Endometrial microvascular endothelial cells (primary cell): Measurements from ENCODE around the gene ZSWIM6. TPM values are rescaled to one million over a fixed set of nuclear protein-coding genes. Genes with fewer than 3 reads are reported as not detected.

Experiments used
- in situ Hi-C: cut with HindIII; loops from 2 replicates; pipeline ENCODE4 v1.10.0; 2017; ENCODE audit warnings: low sequenced_read_pairs, low pct_unique_long_range_greater_than_20kb; ENCODE audit errors: inconsistent ontology term
- total RNA-seq: library from RNA; depleted of rRNA; stranded (reverse); fragments of >200 nt; gene quantifications from one replicate; pipeline ENCODE4 v1.2.3, GENCODE V29; 2015; ENCODE audit errors: inconsistent ontology term

The ZSWIM6 gene
- total RNA-seq = 11.7 TPM

GRCh38 chr5:61331407-61332357, at the start of gene ZSWIM6:
TSS of gene ZSWIM6 (plus strand) at chr5:61332258. CDS start at chr5:61332273, 15 bp downstream.
- in situ Hi-C loops = no loop called here

GRCh38 chr5:61283471-61283870, 48.6 kb upstream of the ZSWIM6 start:
- in situ Hi-C loops = no loop called here

GRCh38 chr5:61285531-61285930, 46.5 kb upstream of the ZSWIM6 start:
- in situ Hi-C loops = no loop called here

- in situ Hi-C loops = no loop called here
Measured at GRCh38 chr5:61286446-61287132, 45.5 kb upstream of the ZSWIM6 start.

GRCh38 chr5:61287474-61287873, 44.6 kb upstream of the ZSWIM6 start:
- in situ Hi-C loops = no loop called here

- in situ Hi-C loops = no loop called here
Measured at GRCh38 chr5:61289241-61289640, 42.8 kb upstream of the ZSWIM6 start.

GRCh38 chr5:61289669-61290306, 42.3 kb upstream of the ZSWIM6 start:
- in situ Hi-C loops = no loop called here

DNA sequence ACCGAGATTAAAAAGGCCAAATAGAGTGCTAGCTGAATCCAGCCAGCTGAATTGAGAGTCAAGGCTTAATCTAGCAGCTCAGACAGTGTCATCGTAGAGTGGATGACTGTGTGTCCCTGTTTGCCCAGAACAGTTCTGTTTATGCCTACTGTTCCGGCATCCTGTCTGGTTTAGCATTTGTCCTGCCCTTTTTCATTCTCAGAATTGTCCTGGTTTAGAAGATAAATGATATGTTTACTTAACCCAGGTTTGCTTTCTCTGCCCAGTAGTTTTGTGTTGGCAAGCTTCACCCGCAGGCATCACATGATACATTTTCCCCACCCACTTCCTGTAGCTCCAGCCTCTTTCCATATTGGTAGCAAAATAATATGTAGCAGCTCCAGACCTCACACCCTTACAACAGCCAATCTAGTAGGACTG, 41.3 kb upstream of the ZSWIM6 start:
- in situ Hi-C loops = no loop called here

GRCh38 chr5:61292062-61292657, 39.9 kb upstream of the ZSWIM6 start:
- in situ Hi-C loops = no loop called here

- in situ Hi-C loops = no loop called here
Measured at GRCh38 chr5:61293071-61293470, 39.0 kb upstream of the ZSWIM6 start.

DNA sequence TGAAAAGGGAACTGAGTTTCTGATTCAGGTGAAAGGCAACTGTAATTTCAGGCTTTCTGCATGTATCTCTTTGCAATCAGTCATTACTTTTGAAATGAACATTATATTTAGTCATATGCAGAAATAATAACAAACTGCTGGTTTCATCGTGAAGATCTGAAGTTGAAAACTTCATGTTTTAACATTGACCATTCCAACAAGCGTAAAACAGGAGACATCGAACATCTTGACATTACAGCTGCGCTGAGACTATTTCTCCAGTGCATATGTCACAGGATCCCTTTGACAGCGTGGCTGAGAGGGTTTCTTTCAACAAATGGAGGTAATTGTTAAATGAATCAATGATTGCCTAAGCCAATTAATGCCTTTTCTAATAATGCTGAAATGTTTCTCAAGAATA, 38.2 kb upstream of the ZSWIM6 start:
- in situ Hi-C loops = no loop called here

DNA sequence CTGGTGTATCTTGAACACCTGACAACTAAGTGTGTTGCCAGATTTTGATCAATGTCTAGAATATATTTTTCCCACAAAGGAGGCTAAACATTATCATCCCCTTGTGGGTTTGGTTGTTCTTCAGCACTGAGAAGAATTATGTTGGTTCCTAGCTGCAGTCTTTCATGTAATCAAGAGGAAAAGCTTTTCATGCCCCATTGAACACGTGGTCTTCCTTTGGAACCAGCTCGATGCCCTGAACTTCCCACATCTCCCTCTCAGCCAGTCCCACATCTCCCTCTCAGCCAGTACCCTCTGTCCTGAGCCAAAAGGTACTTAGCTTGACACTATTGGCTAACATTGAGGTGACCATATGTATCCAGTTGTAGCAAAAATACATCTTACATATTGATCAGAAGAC, 36.7 kb upstream of the ZSWIM6 start:
- in situ Hi-C loops = no loop called here

- in situ Hi-C loops = no loop called here
Measured at GRCh38 chr5:61298066-61298465, 34.0 kb upstream of the ZSWIM6 start.

DNA sequence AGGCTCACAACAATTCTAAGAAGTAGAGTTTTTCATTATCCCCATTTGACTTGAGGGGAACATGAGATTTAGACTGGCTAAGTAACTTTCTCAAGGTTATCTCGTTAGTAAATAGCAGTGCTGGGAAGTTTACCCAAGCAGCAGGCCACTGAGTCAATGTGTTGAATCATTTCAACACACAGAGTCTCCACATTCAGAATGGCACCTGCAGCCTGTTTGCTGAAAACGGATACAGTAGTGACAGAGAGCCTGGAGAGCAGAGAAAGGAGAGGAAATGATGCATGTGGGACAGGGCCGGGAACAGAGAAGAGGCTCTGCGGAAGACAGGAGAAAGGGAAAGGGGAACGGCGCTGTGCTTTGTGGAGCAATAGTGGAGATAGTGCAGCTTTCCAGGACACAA, 33.5 kb upstream of the ZSWIM6 start:
- in situ Hi-C loops = no loop called here

DNA sequence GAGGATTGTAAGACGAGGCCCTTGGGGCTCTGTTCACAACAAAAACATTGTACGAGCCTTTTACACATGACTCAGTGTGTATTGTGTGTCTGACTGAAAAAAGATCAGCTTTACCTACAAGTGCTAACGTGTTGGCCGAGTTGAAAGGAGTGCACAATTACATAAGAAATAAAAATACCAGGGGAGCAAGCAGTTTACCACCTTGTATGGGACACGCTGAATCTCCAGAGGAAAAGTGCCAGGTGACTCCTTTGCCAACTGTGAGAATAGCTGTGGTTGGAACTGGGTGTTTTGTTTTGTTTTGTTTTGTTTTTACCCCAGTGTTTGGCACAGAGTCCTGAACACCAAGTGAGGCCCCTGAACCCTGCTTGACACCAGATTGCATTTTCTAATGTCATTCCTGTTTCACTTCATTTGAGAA, 32.8 kb upstream of the ZSWIM6 start:
- in situ Hi-C loops = no loop called here

DNA sequence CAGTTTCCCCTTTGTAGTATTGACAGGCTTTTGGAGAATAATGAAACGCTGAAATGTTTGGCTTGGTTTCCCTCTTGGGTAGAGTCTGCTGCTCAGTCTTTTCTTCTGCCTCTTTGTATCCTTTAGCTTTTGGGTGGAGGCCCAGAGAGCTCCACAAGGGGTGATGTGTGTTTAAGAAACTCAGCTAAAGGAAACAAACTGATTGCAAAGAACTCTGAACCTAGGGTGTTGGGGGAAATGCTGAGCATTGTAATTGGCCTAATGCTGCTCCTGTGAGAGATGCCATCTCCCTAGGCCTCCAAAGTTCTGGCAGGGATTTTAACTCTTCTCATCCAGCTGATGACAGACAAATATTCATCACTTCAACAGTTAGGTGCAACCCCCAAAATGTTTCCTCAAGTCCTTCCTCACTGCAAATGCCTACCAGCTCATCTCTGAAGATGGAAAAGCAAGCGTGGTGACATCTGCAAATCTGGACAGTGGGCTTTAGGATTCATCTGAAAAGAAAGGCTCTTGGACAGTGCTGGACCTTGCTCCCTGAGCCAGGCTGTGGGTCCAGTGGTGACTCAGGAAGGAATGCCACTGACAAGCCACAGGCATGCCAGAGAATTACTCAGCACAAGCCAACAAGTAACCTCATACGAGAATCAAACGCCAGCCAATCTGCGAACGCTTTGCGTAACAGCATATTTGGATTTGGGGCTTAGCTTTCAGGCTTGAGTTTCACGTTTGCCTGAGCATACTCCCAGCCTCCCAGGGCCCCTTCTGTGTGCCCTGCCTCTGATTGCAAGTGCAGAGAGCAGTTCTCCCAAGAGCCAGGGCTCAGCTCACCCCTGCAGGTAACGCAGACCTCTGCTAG, 30.5 kb upstream of the ZSWIM6 start:
- in situ Hi-C loops = no loop called here

- in situ Hi-C loops = no loop called here
Measured at GRCh38 chr5:61302200-61302563, 29.9 kb upstream of the ZSWIM6 start.

DNA sequence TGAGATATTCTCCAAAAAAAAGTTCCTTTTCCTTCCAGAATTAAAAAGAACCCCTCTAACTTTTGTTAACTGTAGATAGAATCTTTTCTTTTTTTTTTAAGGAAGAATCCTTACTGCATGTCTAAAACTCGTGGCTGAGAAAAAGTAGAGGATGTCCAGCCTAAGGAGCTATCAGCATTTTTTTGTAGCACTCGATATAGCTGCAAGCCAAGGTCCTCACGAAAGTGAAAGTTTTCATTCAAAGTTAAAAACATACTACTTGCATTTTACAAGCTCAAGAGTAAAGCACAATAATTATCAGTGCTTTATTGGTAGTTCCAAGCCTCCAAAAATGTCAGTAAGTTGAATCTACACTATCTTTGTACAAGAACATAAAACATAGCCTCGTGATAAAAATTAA, 28.7 kb upstream of the ZSWIM6 start:
- in situ Hi-C loops = no loop called here
